NCI-H1048 (cell line): ENCODE data around the gene TSPAN9.
A peak's percentile ranks its signal among the peaks of the same experiment; 100 is the strongest.

Experiments
- DNase-seq: peaks from one replicate; lab custom pipeline; 2025; lab: John Stamatoyannopoulos, UW

TSPAN9 gene

DNA sequence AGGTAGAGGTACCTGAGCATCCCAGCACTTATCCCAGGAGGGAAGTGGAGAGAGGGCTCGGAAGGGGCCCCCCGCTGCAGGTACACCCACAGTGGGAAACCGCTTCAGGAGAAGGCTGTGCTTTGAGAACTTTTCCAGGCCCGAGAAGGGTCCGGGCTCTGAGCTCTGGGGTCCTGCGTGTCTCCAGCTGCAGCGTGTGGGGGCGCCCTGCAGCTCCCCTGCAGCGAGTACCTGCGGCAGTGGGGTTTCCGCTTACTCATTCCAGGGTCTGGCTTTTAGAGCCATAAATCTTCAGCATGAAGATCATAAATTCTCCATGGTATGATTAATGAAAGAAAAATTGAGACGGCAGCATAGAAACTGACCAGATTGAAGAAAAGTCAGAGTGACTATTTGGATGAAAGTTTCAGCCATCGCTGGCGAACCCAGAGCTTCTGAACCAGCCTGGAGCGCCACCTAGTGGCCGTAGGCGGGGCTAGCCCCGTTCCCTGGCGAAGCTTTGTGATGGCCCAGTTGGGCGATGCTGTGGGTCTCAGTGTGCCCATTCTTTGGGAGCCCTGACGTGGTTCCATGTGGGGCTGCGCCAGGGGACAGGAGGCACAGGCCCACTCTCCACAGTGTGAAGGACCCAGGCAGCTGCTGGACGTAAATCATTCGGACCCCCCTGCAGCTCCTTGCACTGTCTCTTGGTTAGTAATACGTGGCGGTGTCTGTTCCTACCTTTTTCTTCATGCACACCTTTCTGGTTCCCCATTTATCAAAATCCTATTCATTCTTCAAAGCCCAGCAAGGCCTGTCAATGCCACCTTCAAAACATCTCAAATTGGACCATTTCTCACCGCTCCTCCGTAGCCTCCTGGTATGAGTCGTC, 198.2 kb downstream of the TSPAN9 start:
- peak; percentile 38 for DNase-seq

DNA sequence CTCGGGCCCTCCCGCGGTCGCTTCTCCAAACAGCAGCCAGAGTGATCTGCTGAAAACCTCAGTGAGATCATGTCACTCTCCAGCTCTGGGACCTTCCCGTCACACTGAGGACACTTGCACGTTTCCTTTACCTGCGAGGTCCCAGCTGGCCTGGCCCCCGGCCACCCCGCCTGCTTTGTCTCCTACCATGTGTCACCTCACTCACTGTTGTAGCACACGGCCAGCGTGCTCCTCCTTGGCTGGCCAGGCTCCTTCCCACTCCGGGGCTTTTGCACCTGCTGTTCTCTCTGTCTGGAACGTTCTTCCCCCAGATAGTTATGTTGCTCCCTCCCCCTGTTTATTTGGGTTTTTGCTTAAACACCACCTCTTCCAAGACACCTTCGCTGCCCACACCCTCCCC, 199.0 kb downstream of the TSPAN9 start:
- DNase-seq: no peak

DNA sequence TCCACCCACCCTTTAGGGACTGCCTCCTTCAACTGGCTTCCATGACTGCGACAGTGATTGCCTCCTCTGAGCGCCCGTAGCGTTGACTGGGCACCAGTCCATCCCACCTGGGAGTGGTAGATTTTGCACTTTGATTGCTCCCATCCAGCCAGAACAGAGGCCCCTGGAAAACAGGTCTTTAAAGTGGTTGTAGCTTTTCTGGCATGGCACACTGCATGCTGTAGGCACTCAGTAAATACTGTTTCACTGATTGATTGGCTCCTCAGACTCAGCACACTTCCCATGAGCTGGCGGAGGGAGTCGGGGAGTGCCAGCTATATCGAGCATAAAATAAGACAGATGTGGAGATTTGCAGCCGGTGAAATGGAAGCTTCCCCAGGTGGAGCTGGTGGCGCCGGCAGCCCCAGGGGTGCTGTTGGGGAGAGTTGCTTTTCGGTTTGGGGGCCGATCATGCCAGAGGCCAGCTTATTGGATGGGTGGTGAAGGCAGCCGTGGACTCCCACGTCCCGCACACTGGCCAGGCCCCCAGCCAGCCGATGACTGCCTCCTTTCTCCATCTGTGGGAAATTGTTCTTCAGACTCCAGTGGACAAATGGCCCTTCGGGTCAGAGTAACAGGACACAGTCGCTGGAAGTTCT, 200.2 kb downstream of the TSPAN9 start:
- no peak for DNase-seq

DNA sequence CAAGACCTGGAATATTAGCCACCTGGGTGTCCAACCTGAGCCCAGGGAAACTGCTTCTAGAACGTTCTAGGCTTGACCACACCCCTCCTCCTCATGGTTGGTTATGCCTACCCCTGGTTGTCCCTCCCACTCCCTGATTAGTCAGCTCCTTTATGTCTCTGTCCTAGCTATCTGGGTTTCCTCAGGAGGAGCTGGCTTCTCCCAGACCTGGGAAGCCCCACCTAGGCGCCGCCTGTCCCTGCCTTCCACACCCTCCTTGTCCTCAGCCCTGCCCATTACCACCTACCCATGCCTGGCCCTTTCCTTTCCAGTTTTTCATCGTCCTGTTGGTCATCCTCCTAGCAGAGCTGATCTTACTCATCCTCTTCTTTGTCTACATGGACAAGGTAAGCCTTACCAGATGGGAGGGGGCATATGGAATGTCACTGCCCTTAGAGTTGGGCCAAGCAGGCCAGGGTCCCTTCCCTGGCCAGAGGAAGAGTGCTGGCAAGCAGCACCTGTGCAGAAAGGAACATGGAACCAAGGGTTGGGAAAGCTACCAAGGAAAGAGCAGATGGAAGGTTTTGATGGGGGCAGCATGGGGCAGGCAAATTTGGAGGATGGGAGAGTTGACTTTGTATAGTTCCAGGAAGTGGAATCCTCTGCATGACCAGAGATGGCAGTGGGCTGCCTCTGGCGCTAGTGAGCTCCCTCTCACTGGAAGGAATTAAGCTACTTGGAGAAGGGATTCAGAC, 201.7 kb downstream of the TSPAN9 start:
- no peak for DNase-seq

DNA sequence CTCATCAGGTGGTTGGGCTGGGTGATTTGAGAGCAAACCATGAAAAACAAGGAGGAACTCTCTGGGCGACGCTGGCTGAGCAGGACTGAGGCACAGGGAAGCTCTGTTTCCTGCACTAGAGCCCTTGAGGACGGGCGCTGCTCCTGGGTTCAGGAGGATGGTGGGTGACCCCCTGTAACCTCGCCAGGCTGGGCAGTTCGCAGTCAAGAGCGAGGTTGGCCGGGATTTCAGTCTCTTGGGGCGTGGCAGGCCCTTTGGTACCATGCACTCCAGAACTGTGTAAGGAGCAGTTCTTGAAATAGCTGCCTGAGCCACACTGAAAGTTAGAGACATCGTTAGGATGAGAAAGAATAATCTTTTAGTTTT, 202.2 kb downstream of the TSPAN9 start:
- DNase-seq: no peak

DNA sequence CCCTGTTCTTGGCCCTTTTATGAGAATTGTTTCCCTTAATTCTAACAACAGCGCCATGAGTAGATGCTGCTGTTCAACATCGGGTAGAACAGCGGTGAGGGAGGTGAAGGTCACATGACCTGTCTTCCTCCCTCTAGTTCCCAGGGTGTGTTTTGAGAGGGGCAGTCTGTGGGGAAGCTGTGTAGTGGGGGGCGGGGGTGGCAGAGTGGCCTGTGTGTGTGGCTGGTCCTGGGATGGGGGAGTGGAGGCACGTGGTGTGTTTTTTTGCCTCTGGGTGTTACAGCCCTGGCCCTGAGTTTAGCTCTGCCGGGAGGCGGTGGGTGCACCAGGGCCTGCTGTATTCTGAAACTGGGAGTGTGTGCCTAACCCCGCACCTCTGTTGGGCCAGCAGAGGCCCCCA, 202.7 kb downstream of the TSPAN9 start:
- DNase-seq: no peak

DNA sequence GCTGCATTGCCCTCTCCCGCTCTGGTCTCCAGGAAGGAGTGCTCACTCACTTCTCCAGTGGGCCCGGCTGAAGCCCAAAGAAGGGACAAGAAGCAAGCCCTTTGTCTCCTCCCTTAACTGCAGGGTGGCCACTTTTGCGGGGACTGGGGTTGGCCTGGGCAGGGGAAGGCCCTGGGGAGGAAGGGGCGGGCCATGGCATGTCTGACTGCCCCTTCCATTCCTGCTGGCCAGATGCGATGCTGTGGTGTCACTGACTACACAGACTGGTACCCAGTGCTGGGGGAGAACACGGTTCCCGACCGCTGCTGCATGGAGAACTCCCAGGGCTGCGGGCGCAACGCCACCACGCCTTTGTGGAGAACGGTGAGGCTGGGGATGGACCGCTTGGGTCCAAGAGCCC, 203.8 kb downstream of the TSPAN9 start:
- no peak for DNase-seq

DNA sequence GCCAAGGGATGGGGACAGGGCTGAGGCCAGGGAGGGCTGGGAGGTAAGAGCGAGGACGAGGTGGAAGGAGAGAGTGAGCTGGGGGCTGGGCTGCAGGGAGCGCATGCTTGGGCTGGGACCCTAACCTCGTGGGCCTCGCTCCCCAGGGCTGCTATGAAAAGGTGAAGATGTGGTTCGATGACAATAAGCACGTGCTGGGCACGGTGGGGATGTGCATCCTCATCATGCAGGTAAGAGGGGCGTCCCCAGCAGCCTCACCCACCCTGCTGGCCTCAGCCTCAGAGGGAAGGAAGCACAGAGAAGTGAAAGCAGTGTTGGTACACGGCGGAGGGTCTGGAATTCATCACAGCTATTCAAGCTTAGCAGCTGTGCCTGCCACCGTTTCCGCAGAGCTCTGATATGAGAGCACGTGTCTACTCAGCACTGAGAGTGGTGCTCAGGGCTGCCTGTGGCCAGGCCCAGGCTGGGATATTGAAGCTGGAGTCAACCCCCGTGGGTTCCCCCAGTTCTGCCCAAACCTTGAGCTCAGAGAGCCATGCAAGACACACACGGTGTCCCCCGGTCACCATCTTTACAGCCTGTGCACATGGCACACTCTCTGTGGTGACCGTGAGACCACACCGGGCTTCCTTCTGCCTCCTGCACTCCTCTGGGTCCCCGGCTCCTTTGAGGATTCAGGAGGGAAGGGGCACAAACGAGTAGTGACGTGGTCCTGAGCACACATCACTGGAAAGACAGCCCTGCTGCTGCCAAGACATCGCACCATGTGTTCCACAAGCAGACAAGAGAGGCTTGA, 204.6 kb downstream of the TSPAN9 start:
- DNase-seq: no peak

DNA sequence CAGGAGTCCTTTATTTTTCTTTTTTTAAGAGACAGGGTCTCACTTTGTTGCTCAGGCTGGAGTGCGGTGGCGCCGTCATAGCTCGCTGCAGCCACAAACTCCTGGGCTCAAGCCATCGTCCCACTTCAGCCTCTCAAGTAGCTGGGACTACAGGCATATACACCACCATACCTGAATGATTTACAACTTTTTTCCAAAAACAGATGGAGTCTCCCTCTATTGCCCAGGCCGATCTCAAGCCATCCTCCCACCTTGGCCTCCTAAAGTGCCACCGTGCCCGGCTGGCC, 205.1 kb downstream of the TSPAN9 start:
- DNase-seq: no peak

DNA sequence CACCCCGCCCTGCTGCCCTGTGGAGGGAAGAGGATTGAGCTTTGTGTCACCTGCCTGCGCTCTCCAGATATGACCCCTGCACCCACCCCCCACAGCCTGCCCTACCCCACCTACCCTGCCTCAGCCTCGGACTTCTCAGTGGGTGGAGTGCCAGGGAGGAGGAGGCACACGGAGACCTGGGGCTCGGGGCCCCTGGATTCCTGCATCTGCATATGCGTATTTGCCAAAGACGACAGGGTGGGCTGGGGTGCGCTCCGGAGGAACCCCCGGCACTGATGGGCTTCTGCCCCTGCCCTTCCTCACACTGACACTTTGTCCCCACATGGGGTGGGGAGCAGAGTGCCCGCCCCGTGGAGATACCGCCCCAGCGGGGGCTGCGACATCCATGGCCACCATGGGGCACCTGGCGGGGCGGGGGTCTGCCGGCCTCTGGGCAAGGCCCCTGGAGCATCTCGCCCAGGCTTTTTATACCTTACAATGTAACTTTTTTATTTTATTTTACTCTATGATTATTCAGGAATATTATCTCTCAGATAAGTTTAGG, 206.0 kb downstream of the TSPAN9 start:
- no peak for DNase-seq

DNA sequence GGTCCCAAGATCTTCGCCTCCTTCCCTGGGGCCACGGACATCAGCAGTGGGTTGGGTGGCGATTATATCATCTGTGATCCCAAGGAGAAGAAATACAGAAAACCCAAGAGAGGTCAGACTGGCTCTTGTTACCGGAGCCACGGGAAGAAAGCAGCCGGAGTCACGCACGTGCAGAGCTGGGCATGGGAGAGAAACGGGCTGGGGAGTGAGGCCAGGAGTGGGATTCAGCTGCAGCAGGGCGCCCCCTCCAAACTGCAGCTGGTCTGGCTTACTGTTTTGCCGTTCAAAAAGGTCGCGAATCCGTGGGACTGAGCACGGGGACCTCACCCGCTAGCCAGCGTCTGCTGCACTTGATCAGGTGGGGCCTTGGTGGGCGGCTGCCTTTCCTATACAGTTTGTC, 207.2 kb downstream of the TSPAN9 start:
- DNase-seq: no peak

DNA sequence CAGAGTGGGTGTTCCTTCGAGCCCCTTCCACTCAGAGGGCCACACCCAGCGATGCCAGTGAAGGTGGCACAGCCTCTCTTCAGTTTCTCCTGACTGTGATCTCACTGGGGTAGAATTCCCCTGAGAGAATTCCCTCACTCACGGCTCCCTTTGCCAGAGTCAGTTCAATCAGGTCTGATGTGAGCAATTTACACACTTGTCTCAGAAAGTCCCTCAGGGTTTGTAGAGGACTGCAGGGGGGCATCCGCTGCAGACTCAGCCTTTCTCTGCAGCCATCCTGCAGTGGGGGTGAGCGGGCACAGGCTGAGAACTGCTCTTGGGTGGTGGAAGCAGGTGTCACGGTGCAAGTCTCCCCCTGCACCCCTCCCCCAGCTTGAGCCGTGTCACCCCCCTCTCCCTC, 208.4 kb downstream of the TSPAN9 start:
- no peak for DNase-seq

DNA sequence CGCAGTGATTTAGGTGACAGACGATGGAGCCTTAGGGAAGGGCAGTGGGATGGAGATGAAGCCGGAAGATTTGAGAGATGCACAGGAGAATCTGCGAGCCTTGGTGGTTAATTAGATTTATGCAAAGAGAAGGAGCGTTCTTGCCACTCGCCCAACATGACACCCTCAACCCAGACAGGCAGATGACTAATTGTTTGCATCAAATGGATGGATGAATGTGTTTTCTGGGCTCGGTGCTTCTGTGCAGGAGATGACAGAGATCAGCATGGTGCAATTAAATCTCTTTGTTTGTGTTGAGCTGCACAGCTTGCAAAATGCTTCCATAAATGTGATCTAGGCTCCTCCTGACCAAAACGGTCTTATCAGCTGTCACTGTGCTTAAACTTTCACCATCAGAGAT, 211.5 kb downstream of the TSPAN9 start:
- no peak for DNase-seq

DNA sequence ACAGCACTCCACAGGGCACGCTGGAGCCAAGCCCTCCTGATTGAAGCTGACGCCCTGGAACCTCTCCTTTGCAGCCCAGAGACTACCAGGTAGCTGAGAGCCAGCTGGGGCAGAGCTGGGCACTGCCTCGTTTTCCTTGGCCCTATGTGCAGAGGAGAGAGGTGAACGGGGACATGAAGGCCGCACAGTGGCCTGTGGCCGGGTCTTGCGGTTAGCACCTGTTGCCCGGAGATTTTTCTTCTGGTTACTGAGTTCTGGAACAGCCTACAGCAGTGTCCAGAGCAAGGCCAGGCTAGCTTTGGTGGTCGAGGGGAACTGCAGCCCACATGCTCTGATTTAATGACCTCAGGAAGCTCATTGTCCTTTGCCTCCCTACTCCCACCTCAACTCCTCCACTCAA, 212.5 kb downstream of the TSPAN9 start:
- DNase-seq: no peak

DNA sequence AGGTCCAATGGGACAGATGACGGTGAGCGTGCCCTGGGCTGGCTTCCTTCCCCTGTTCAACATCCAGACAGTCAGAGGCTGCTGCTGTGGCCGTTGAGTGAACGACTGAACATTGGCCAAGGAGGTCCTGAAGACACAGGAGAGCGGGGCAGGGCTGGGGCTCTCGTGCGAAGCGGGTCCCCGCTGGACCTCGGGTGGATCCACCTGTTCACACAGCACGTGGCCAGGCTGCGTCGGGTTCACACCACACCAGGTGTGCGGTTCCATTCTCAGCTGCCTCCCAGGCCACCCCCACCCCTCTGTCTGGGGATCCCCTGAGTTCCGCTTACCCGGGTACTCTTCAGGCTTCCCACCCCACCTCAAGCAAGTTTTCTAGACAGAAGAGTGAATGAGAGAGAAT, 214.8 kb downstream of the TSPAN9 start:
- no peak for DNase-seq

DNA sequence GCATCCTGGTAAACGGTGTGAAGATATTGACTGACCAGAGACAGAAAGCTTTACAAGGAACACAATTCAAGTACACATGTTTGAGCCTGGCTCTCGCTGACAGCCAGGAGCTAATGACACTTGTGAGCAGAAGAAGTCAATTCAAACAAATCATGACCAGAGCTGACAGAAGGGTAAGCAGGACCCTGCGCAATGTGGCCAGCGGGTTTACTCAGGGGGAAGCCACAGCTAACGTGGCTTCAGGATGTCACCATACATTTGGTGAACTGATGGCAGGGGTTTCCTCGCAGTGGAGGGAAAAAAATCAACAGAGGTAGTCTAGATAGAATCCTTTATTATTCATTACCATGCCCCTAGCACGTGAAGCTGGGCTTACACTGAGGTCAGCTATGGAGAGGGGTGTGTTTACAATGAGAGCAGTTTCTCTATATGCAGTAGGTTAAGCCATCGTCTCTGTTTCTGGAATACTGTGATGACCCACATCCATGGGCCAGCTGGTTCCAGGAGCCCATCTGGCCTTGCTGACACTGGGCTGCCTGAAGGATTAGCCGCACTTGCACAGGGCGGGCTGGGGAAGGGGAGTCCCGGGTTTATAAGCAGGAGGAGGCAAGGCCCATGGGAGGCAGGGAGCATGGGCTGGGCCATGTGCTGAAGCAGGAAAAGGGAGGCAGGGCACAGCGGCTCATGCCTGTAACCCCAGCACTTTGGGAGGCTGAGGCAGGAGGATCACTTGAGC, 215.7 kb downstream of the TSPAN9 start:
- DNase-seq: no peak

DNA sequence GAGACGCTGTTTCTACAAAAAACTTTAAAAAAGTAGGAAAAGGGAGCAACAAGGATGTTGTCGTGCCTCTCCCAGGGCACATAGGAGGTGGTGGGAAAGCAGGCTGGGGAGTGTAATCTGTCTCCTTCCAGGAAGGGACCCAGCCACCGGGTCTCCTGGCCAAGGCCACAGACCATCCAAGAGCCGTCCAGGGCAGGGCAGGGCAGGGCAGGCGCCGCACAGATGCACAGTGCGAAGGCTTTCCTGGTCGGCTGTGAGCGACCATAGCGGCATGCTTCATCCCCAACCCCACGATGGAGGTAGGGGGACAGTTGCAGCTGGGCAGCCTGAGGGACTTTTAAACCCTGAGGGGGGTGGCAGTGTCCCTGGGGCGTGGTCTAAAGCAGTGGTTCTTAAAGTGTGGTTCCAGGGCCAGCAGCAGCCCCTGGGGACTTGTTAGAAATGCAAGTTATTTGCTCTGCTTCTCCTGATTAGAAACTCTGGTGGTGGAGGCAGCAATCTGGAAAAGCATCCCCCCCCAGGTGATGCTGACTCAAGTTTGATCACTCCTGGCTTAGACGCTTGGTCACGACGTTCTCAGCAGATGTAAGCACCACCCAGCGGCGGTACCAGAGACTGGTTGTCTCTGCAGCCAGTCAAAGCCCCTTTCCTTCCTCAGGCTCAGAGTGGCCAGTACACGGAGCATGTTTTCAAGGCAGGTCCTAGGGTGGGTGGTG, 216.4 kb downstream of the TSPAN9 start:
- no peak for DNase-seq

DNA sequence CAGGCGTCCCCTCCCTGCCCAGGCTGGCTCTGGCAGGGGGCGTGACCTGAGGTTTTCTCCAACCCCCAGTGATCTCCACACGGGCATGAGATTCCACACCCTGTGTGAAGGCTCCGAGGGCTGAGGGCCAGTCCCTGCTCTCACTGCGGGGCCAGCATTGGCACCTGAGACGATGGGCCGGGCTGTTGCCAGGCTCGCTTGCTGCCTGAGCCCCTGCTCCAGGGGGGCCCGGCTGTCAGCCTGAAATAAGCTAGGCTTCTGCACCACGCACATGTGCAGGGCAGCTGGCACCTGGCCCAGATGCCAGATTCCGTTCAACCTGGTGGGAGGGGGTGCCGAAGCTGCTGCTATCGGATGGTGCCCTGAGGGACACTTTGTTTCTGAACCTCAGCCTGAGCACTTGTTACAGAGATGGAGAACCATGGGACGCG, 217.3 kb downstream of the TSPAN9 start:
- no peak for DNase-seq

DNA sequence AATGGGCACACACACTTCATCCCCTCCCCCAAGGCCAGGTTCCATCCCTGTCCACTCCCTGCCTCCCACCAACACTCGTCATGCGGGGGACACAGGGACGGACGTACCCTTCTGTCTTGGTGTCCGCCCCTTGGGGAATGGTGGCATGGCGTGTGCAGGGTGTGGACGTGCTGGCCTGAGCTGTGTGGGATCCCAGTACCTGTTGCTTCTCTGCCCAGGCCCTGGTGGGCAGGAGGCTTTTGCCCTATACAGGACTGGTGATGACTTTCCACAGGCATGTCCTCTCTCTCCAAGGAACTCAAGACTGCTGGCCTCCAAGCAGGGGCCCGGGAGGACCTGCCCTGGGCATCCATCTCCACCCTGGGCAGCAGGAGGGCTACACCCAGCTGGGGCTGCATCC, 218.0 kb downstream of the TSPAN9 start:
- no peak for DNase-seq

DNA sequence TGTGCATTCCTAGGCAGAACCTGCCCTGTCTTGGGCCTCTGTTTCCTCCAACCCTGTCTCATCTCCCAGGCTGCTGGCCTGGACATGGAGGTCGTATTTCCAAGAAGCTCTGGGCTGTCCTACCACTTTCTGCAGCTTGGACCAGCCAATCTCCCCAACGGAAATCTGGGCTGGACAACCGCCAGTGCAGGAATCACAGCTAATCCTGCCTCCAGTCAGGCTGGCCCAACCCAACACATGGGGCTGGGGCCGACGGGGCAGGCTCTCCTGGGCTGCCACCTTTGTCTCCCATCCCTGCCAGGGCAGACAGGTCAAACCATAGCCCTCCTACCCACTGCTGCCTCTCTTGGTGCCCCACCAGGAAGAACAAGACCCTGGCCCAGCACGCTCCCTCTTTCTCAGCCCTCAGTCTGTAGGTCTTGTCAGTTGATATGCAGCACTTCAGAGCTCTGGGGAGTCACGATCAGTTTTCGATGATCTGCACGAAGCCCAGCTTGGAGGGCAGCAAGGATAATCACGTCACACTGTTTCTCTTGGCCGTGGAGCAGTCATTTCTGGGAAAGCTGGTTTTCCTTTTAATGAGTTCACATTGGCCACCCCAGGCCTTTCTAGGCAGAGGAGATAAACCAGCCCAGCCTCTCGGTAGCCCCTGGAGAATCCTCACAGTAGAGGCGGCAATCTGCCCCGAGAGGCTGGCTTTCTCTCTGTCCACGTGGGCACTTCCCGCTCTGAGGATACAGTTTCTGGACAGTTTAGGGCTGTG, 218.6 kb downstream of the TSPAN9 start:
- DNase-seq: no peak
